ENCODE measurements around the gene ACTR6.

The ACTR6 gene

DNA sequence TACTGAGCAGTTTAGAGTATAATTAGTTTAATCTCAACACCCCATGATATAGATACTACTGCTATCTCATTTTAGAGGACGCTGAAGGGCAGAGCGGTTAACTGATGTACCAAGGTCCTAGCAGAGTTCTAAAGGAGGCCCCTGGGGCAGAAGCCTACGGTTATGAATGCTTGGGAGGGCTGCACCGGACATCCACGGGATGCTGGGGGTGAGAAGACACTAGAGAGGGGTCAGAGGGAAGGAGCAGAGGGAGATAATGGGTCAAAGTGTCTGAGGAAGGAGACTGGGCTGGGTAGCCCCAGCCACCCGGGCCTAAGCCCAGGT, 1.6 kb upstream of the ACTR6 start:
- H3K27ac ChIP-seq (ENCODE audit: poor library complexity, severe bottlenecking) = peak overlapping the region; percentile 59
- no peaks in the 10 kb centered on the region for H3K9me3 ChIP-seq (ENCODE audit: severe bottlenecking)
- peaks cover 19% of the 10 kb centered on the region for H3K4me1 ChIP-seq (ENCODE audit: insufficient read depth, poor library complexity, severe bottlenecking)
- ATAC-seq (ENCODE audit: low read depth) (no peak; the same call in 2 of the 3 replicates), DNase-seq (ENCODE audit: low spot score) (no peak)
- TF ChIP-seq, protein P1, sequence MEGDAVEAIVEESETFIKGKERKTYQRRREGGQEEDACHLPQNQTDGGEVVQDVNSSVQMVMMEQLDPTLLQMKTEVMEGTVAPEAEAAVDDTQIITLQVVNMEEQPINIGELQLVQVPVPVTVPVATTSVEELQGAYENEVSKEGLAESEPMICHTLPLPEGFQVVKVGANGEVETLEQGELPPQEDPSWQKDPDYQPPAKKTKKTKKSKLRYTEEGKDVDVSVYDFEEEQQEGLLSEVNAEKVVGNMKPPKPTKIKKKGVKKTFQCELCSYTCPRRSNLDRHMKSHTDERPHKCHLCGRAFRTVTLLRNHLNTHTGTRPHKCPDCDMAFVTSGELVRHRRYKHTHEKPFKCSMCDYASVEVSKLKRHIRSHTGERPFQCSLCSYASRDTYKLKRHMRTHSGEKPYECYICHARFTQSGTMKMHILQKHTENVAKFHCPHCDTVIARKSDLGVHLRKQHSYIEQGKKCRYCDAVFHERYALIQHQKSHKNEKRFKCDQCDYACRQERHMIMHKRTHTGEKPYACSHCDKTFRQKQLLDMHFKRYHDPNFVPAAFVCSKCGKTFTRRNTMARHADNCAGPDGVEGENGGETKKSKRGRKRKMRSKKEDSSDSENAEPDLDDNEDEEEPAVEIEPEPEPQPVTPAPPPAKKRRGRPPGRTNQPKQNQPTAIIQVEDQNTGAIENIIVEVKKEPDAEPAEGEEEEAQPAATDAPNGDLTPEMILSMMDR (IDR thresholded peaks at IDR 0.05; ENCODE audit: poor library complexity, severe bottlenecking) = no peak
- peak overlapping the region; percentile 70 for H3K4me3 ChIP-seq (ENCODE audit: severe bottlenecking)
- H3K27me3 ChIP-seq (ENCODE audit: insufficient read depth, poor library complexity, severe bottlenecking) = no peaks in the 10 kb centered on the region
- peaks cover 29% of the 10 kb centered on the region; the same call in 1 of the 2 replicates for H3K36me3 ChIP-seq (ENCODE audit: low read depth)

DNA sequence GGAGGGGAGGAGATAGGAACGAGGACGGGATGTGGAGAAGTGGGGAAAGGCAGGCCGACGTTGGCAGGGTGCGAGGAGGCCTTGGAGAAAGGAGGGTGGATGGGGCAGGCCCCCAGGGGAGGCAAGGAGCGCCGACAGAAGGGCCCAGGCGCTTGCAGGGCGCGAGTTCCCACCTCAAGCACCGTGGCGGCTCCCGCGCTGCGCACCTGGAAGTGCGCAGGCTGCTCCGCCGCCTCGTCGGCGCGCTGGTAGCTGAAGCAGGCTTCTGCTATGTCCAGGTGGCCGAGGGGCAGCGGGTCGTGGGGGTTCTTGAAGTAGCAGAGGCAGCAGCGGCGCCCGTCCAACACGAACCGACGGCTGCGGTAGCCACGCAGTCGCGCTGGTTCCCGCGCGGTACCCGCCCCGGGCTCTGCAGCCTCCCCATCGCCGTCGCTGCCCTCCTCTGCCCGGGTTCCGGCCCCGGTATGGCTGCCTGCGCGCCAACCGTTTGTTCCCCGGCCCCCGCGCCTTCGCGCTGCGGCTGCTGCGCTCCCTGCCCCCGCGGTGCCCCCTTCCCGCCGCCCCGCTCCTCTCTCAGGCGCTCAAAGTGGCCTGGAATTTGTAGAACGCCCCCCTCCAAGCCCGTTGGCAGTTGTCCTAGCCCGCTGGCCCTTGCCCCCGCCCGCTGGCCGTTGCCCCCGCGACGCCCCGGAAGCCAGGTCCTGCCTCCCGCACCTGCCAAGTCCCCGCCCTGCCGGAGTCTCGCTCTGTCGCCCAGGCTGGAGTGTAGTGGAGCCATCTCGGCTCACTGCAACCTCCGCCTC, 1.1 kb upstream of the ACTR6 start:
- TF ChIP-seq, protein P1 (IDR thresholded peaks at IDR 0.05; ENCODE audit: poor library complexity, severe bottlenecking) = no peak
- Histone ChIP-seq H3K4me3 (ENCODE audit: severe bottlenecking) (peak overlapping the region; percentile 70), H3K9me3 (ENCODE audit: severe bottlenecking) (no peaks in the 10 kb centered on the region), H3K36me3 (ENCODE audit: low read depth) (peaks cover 27% of the 10 kb centered on the region), H3K4me1 (ENCODE audit: insufficient read depth, poor library complexity, severe bottlenecking) (peaks cover 19% of the 10 kb centered on the region), H3K27me3 (ENCODE audit: insufficient read depth, poor library complexity, severe bottlenecking) (no peaks in the 10 kb centered on the region), H3K27ac (ENCODE audit: poor library complexity, severe bottlenecking) (peak overlapping the region; percentile 59)
- peak; percentile 61 for ATAC-seq (ENCODE audit: low read depth)
- DNase-seq (ENCODE audit: low spot score) = peak; percentile 76

DNA sequence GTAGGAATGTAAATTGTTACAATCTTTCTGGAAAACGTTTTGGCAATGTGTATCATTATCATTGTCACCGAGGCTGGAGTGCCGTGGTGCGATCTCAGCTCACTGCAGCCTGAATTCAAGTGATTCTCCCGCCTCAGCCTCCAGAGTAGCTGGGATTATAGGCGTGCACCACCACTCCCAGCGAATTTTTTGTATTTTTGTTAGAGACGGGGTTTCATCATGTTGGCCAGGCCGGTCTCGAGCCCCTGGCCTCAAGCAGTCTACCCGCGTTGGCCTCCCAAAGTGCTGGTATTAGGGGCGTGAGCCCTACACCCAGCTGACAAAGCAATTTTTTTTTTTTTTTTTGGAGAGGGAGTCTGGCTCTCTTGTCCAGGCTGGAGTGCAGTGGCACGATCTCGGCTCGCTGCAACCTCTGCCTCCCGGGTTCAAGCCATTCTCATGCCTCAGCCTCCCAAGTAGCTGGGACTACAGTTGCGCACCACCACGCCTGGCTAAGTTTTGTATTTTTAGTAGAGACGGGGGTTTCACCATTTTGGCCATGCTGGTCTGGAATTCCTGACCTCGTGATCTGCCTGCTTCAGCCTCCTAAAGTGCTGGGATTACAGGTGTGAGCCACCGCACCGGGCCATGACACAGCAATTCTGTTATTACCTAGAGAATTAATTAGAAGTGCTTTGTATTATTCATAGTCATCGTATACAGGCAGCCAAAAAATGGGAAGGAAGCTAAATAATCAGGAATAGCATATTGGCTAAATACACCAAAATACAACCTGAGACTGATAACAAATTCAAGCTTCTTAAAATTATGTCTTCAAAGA, 1.2 kb downstream of the ACTR6 start:
- DNase-seq (ENCODE audit: low spot score) = no peak
- Histone ChIP-seq H3K27me3 (ENCODE audit: insufficient read depth, poor library complexity, severe bottlenecking) (no peaks in the 10 kb centered on the region), H3K9me3 (ENCODE audit: severe bottlenecking) (no peaks in the 10 kb centered on the region), H3K36me3 (ENCODE audit: low read depth) (peaks cover 30% of the 10 kb centered on the region), H3K27ac (ENCODE audit: poor library complexity, severe bottlenecking) (peak overlapping the region; percentile 59), H3K4me1 (ENCODE audit: insufficient read depth, poor library complexity, severe bottlenecking) (peaks cover 19% of the 10 kb centered on the region), H3K4me3 (ENCODE audit: severe bottlenecking) (peak overlapping the region; percentile 70)
- ATAC-seq (ENCODE audit: low read depth) = no peak
- TF ChIP-seq, protein P1 (IDR thresholded peaks at IDR 0.05; ENCODE audit: poor library complexity, severe bottlenecking) = no peak

DNA sequence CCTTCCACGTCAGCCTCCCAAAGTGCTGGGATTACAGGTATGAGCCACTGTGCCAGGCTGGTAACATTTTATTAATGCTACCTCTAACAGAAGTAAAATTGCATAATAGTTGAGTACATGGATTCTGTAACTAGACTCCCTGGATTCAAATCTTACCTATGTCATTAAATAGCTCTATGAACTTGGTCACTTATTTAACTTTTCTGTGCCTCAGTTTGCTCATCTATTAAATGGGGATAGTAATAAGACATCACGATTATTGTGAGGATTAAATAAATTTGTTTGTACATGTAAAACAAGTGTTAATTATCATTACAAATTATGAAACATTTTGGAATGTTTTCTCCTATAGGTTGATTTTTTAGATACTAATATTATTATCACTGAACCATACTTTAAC, 6.7 kb downstream of the ACTR6 start:
- no peak overlapping the region for H3K4me3 ChIP-seq (ENCODE audit: severe bottlenecking)
- TF ChIP-seq, protein P1 (IDR thresholded peaks at IDR 0.05; ENCODE audit: poor library complexity, severe bottlenecking) = no peak
- peaks cover 78% of the 10 kb centered on the region for H3K36me3 ChIP-seq (ENCODE audit: low read depth)
- no peaks in the 10 kb centered on the region for H3K9me3 ChIP-seq (ENCODE audit: severe bottlenecking)
- DNase-seq (ENCODE audit: low spot score) (no peak), ATAC-seq (ENCODE audit: low read depth) (no peak)
- H3K4me1 ChIP-seq (ENCODE audit: insufficient read depth, poor library complexity, severe bottlenecking) = no peaks in the 10 kb centered on the region
- H3K27ac ChIP-seq (ENCODE audit: poor library complexity, severe bottlenecking) = no peak overlapping the region
- H3K27me3 ChIP-seq (ENCODE audit: insufficient read depth, poor library complexity, severe bottlenecking) = no peaks in the 10 kb centered on the region

Data from RWPE2 (cell line).